AG08396 (cell line): ENCODE measurements around the gene TMEM45A.
"Not testable (repeated sequence)": the region's sequence is repeated elsewhere in the genome, so short reads cannot be mapped to it uniquely, and the experiment has no call there.

Source experiments
- DNase-seq: peaks from one replicate; pipeline ENCODE4 v3.0.0; 2012; ENCODE audit warnings: low spot score, mixed read lengths

TMEM45A gene

DNA sequence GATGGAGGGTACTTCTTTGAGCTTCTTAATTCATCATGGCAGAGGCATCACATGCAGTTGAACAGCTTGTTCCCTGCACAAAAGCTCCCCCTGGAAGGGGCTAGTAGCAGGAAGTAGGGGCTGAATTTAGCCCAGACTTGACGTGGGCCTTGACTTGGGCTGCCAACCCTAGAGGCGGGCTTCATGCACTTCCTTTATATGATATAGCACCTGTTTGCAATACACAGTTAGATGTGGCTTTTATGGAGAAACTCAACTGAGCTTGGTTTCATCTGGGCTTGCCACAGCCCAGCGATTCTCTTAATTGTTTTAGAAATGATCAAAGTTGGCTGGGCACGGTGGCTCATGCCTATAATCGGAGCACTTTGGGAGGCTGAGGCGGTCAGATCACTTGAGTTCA, 83.3 kb downstream of the TMEM45A start:
- DNase-seq, result no peak

DNA sequence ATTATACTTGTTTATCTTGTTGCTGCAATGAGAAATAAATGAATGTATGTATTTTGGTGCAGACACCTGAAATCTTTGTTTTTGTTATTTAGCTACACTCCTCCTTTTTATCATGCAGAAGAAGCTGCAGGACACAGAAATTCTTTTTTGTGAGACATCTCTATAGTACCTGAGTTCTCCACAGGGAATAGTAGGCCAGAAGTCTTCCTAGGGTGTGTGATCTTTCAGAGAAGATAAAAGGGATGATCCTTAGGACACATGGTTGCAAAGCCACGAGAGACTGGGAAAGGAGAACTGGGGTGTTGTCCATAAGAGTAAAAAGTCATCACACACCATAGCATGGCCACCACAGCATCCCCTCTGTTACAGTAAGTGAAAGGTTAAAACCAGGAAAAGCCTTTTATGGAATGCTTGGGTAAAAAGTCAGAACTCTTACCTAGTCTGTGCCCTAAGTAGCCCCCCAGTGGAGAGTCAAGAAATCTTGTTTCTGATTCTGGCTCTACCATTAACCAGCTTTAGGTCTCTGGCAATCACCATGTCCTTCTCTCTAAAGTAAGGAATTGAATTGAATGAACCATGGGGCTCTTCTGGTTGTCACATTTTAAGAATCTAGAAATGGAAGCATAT, 85.1 kb downstream of the TMEM45A start:
- no peak for DNase-seq

GRCh38 chr3:100578646-100579045, 86.2 kb downstream of the TMEM45A start:
- no peak for DNase-seq

- DNase-seq, result no peak
Measured at GRCh38 chr3:100580147-100580546, 87.7 kb downstream of the TMEM45A start.

DNA sequence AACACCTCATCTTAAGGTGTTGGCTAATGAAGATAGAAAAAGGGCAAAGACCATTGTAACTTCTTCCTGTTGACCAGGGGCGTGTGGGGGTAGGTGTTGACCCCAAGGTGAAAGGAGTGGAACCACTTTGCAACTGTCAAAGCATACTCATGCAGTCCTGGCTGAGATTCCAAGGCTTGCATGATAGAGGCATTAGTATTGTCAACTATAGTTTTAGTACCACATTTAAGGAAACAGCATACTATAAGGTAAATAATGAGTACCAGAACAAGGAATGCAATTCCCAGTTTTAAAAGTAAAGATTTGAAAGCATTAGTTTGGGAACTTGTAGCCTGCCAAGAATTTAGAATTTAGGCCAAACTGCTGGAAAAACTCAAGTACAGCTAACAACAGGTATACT, 89.2 kb downstream of the TMEM45A start:
- no peak for DNase-seq

- not testable (repeated sequence) for DNase-seq
Measured at GRCh38 chr3:100582157-100582556, 89.7 kb downstream of the TMEM45A start.

DNA sequence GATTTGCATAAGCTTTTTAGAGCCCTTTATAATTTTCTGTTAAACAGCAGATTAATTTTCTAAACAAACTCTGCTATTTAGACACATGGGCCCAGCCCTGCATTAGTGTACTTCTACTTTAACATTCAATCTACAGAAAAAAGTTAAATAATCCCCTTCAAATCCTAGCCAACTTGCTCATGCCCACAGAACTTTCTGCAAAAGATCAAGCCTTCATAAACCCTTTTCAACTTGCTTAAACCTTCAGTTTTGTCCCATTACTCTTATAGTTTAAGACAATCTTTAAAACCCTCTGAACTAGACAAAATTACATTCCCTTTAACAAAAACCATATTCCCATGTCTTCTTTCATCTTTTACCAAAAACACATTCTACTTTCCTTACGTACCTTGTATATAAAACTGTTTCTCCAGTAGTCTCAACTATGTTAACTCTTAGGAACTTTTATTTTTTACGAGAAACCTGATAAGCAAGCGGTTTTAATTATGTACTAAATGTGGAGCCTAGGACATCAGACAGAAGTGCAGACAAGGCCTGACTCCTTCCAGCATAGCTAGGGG, 91.8 kb downstream of the TMEM45A start:
- no peak for DNase-seq

- no peak for DNase-seq
Measured at GRCh38 chr3:100586832-100587231, 94.4 kb downstream of the TMEM45A start.

- DNase-seq, result no peak
Measured at GRCh38 chr3:100588251-100588650, 95.8 kb downstream of the TMEM45A start.

DNA sequence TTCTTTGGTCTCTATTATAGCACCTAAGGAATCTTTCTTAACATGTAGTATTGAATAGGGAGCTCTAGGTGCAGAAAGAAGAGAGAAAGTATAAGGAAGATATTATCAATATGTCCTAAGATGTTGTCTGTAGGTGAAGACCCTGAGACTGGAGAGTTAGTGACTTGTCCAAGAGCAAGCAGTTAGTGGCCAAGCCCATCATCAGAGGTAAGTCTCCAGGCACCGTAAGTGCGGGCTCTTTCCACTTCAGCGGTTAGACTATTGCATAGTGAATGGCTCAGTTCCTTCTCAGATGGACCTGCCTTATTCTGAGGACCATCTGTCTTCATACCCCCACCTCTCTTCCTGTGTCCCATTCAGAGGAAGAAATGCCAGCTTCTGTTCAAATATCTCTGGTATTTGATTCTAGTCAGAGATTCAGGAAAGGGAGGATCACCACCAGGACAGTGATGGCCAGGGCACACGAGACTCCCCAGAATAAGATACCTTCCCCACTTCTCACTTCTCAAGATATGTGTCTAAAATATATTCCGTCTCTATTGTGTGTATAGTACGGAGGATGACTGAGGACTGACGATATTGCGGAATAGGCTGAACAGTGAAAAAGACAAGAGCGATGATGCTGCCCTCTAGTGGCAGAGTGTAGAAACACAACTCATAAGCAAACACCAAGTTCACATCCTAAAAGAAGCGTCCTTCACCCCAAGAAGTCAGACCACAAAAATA, 97.9 kb downstream of the TMEM45A start:
- DNase-seq, result peak; percentile 67

DNA sequence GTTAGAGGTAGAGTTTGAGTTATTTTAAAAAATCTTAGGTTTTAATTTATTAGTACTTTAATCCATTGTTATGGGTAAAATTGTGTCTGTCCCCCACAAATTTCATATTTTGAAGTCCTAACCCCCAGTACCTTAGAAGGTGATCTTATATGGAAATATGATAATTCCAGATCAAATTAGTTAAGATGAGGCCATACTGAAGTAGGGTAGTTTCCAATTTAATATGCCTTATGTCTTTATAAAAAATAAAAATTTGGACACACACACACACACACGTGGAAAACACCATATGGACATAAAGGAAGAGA, 98.4 kb downstream of the TMEM45A start:
- no peak for DNase-seq

GRCh38 chr3:100591411-100591810, 99.0 kb downstream of the TMEM45A start:
- no peak for DNase-seq

DNA sequence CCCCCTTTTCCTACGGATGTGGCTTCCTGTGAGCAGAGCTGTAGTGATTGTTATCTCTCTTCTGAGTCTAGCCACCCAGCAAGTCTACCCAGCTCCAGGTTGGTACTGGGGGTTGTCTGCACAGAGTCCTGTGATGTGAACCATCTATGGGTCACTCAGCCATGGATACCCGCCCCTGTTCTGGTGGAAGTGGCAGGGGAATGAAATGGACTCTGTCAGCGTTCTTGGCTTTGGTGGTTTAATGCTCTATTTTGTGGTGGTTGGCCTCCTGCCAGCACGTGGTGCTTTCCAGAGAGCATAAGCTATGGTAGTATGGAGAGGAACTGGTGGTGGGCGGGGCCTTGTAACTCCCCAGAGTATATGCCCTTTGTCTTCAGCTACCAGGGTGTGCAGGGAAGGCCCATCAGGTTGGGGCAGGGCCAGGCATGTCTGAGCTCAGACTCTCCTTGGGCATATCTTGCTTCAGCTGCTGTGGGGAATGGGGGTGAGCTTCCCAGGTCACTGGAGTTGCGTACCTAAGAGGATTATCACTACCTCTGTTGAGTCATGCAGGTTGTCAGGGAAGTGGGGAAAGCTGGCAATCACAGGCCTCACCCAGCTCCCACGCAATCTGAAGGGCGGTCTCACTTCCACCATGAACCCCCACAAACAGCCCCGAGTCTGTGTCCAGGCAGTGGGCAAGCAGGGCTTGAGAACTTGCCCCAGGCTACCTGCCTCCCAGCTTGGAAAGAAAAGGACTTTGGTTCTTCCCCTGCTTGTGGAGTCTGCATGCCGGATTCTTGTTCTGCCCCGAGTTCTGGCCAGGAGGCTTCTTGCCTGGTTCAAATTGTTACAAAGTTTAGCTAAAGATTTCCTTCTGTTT, 108.0 kb downstream of the TMEM45A start:
- DNase-seq, result no peak

- no peak for DNase-seq
Measured at GRCh38 chr3:100602506-100603444, 110.4 kb downstream of the TMEM45A start.

DNA sequence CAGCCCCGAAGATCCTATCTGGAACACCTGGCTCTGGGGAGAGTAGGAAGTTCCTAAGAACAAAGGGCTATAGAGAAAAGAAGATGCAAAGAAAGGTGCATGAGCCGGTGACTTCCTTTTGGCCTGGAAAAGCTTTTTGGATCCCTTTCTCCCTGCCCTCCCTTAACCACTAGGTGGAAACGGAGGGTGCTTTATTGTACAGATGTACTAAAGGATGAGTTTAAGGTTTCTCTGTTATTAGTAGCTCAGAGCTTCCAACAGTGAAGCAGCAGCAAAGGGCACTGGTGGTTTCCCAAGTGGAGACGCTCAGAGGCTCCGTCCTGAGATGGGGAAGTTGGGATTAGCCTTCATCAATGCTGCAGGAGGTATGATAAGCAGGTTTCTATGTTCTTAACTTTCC, 111.0 kb downstream of the TMEM45A start:
- DNase-seq, result peak; percentile 13

- no peak for DNase-seq
Measured at GRCh38 chr3:100605358-100605757, 112.9 kb downstream of the TMEM45A start.

DNA sequence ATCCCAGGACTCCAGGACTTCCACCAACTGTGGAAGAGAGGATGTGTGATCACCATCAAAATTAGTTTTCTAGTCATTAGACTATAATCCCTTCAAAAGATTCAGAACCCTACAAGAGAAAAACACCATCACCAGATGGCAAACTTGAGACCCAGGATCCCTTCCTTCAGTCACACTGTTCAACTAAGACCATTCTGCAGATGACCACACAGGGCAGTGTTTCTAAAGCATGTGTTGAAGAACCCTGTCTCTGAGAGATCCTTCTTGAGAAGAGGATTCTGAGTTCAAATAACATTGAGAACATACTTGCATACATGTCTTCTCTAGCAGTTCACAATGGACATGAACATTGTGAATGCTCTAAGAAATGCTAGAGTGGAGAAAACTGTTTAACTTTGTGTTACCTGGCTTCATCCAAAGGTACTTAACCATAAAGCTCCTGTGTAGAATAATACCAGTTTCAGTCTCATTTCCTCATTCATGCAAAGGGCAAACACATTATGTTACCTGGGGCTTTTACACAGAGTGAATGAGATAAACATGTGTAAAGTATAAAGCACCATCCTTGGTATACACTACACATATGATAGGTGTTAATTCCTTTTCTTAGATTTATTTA, 114.6 kb downstream of the TMEM45A start:
- DNase-seq, result no peak

DNA sequence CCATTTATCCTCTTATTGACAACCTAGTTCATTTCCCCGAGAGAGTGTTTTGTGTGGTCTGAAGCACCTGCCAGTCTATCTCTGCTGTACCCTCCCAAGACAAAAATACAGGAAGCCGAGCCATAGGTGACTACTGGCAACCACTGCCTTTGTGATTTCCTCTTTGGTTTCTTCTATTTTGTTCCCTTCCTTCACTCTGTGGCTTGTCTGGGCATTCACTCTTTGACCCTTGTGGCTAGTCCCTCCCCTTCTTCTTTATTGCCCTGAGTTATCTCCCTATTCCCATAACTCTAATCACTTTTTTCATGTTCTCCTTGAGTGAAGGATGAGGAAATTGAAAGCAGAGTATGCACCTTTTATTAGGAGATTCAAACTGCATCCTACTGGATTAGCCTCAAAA, 116.9 kb downstream of the TMEM45A start, which contains the start of gene ADGRG7:
Gene ADGRG7 (plus strand): TSS at position 297 of the 400 bp plus-strand sequence. CDS start 256 bp downstream, outside the sequence.
- no peak for DNase-seq

- no peak for DNase-seq
Measured at GRCh38 chr3:100609963-100610362, 117.5 kb downstream of the TMEM45A start.

DNA sequence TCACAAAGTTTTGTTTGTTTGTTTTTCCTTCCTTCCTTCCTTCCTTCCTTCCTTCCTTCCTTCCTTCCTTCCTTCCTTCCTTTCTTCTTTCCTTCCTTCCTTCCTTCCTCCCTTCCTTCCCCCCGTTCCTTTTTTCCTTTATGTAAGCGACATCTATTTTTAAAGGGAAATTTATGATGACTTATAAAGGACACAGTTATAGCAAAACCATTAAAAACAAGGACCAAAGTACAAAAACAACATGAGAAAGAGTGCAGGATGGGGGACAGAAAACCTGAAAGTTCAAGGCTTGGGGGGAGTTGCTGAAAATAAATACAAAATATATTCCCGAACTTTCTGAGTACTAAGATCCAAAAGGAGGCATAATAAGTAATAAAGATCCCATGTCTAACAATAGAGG, 118.8 kb downstream of the TMEM45A start:
- DNase-seq, result no peak
